ENCODE measurements around the gene SLC22A23.

DNA sequence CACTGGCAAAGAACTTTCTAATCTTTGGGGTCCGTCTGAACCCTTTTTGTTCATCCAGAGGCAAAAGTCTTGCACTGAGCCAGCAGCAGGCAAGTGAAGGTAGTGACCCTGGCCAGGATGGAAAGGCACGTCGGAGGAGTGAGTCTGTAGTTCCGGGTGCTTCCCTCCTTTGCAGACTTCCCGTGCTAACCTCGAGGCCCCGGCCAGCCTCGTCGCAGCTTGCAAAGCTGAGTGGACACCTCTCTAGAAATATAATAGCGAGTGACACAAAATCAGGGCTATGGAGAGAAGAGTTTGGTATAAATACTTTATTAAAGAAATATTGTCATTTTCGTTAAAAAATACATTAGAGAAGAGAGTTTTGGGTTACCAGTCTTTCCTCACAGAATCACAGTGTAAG lies 188.2 kb downstream of the SLC22A23 start:
- no peak for TF ChIP-seq ZNF701 (tag by site-specific recombination; IDR thresholded peaks at IDR 0.05)
- no peak for TF ChIP-seq HOXA7 (CRISPR knock-in tag; IDR thresholded peaks at IDR 0.05; ENCODE audit: borderline replicate concordance)
- no peak for TF ChIP-seq WT1 (tag by site-specific recombination; IDR thresholded peaks at IDR 0.05)
- TF ChIP-seq, protein P1, sequence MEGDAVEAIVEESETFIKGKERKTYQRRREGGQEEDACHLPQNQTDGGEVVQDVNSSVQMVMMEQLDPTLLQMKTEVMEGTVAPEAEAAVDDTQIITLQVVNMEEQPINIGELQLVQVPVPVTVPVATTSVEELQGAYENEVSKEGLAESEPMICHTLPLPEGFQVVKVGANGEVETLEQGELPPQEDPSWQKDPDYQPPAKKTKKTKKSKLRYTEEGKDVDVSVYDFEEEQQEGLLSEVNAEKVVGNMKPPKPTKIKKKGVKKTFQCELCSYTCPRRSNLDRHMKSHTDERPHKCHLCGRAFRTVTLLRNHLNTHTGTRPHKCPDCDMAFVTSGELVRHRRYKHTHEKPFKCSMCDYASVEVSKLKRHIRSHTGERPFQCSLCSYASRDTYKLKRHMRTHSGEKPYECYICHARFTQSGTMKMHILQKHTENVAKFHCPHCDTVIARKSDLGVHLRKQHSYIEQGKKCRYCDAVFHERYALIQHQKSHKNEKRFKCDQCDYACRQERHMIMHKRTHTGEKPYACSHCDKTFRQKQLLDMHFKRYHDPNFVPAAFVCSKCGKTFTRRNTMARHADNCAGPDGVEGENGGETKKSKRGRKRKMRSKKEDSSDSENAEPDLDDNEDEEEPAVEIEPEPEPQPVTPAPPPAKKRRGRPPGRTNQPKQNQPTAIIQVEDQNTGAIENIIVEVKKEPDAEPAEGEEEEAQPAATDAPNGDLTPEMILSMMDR (tag by site-specific recombination; IDR thresholded peaks at IDR 0.05) = no peak
- TF ChIP-seq KLF10 (tag by site-specific recombination; IDR thresholded peaks at IDR 0.05) = no peak
- no peak for TF ChIP-seq BCL11B (tag by site-specific recombination; IDR thresholded peaks at IDR 0.05; ENCODE audit: low read depth)
- TF ChIP-seq, protein P2, sequence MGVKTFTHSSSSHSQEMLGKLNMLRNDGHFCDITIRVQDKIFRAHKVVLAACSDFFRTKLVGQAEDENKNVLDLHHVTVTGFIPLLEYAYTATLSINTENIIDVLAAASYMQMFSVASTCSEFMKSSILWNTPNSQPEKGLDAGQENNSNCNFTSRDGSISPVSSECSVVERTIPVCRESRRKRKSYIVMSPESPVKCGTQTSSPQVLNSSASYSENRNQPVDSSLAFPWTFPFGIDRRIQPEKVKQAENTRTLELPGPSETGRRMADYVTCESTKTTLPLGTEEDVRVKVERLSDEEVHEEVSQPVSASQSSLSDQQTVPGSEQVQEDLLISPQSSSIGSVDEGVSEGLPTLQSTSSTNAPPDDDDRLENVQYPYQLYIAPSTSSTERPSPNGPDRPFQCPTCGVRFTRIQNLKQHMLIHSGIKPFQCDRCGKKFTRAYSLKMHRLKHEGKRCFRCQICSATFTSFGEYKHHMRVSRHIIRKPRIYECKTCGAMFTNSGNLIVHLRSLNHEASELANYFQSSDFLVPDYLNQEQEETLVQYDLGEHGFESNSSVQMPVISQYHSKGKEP (tag by site-specific recombination; IDR thresholded peaks at IDR 0.05) = no peak
